ENCODE results near the gene WWOX.

DNA sequence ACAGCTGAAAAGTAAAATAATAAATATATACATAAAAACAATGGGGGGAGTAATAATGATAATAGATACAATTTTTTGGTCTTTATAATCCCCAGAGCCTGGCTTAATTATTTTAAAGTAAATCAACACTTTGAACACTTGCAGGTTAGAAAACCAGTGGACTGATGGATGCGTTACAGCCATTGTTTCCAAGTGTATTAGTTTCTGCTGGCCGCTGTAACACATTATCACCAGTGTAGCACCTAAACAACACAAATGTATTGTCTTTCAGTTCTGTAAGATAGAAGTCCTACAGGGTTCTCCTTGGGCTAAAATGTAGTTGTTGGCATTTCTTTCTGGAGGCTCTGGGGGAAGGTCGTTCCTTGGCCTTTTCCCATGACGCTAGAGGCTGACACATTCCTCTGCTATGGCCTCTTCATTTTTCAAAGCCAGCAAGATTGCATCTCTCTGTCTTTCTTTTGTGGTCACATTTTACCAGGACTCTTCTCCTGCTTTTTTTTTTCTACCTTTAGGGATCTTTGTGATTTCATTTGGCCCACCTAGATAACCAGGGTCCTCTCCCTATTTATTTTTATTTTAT is 116.8 kb downstream of the WWOX start:
- TF ChIP-seq, protein P1, sequence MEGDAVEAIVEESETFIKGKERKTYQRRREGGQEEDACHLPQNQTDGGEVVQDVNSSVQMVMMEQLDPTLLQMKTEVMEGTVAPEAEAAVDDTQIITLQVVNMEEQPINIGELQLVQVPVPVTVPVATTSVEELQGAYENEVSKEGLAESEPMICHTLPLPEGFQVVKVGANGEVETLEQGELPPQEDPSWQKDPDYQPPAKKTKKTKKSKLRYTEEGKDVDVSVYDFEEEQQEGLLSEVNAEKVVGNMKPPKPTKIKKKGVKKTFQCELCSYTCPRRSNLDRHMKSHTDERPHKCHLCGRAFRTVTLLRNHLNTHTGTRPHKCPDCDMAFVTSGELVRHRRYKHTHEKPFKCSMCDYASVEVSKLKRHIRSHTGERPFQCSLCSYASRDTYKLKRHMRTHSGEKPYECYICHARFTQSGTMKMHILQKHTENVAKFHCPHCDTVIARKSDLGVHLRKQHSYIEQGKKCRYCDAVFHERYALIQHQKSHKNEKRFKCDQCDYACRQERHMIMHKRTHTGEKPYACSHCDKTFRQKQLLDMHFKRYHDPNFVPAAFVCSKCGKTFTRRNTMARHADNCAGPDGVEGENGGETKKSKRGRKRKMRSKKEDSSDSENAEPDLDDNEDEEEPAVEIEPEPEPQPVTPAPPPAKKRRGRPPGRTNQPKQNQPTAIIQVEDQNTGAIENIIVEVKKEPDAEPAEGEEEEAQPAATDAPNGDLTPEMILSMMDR (optimal IDR thresholded peaks at IDR 0.05 in 1 of 3, IDR thresholded peaks at IDR 0.05 in 1 of 3, conservative IDR thresholded peaks at IDR 0.05 in 1 of 3; ENCODE audit: extremely low read depth in 1 of 3, insufficient read depth in 2 of 3, low read length in 3 of 3): no peak
- TF ChIP-seq EZH2 (IDR thresholded peaks at IDR 0.05; ENCODE audit: low read length): no peak

Data from keratinocyte (primary cell).